DMS 273 treated with DMSO at 0.1 percent for 48 hours (cell line): ENCODE results near the gene NXPH3.
A peak's percentile ranks its signal among the peaks of the same experiment; 100 is the strongest.

Source experiments
- DNase-seq: peaks from one replicate; lab custom pipeline; 2025; lab: John Stamatoyannopoulos, UW

Gene NXPH3

GRCh38 chr17:49576088-49576916 lies 631 bp downstream of the NXPH3 start:
- peak; percentile 22 for DNase-seq

- no peak for DNase-seq
These were observed 1.4 kb downstream of the NXPH3 start for GRCh38 chr17:49576917-49577649.

- no peak for DNase-seq
These were observed 1.9 kb downstream of the NXPH3 start for GRCh38 chr17:49577650-49577934.

- DNase-seq, result no peak
These were observed 2.3 kb downstream of the NXPH3 start for GRCh38 chr17:49577963-49578362.

- no peak for DNase-seq
These were observed 2.7 kb downstream of the NXPH3 start for GRCh38 chr17:49578414-49578813.

- DNase-seq, result no peak
These were observed 3.4 kb downstream of the NXPH3 start for GRCh38 chr17:49578952-49579500.

GRCh38 chr17:49579522-49579921 lies 3.9 kb downstream of the NXPH3 start:
- DNase-seq, result no peak

GRCh38 chr17:49580055-49580721 lies 4.5 kb downstream of the NXPH3 start:
- DNase-seq, result no peak

- no peak for DNase-seq
These were observed 5.4 kb downstream of the NXPH3 start for GRCh38 chr17:49580981-49581647.

GRCh38 chr17:49581648-49581998 lies 6.0 kb downstream of the NXPH3 start:
- DNase-seq, result peak; percentile 82

GRCh38 chr17:49582055-49582722 lies 6.5 kb downstream of the NXPH3 start:
- no peak for DNase-seq

GRCh38 chr17:49582789-49583188 lies 7.1 kb downstream of the NXPH3 start:
- DNase-seq, result no peak

GRCh38 chr17:49583226-49583625 lies 7.6 kb downstream of the NXPH3 start:
- DNase-seq, result no peak

GRCh38 chr17:49583889-49584288 lies 8.2 kb downstream of the NXPH3 start:
- DNase-seq, result no peak

- no peak for DNase-seq
These were observed 9.9 kb downstream of the NXPH3 start for GRCh38 chr17:49585422-49586027.

GRCh38 chr17:49587366-49588073 lies 11.8 kb downstream of the NXPH3 start:
- DNase-seq, result no peak

GRCh38 chr17:49588312-49588711 lies 12.6 kb downstream of the NXPH3 start:
- DNase-seq, result no peak

GRCh38 chr17:49588726-49589576 lies 13.3 kb downstream of the NXPH3 start:
- no peak for DNase-seq

GRCh38 chr17:49589577-49589927 lies 13.9 kb downstream of the NXPH3 start:
- DNase-seq, result no peak

- DNase-seq, result no peak
These were observed 15.2 kb downstream of the NXPH3 start for GRCh38 chr17:49590874-49591273.
